Subcutaneous adipose tissue (tissue), 4 donors: ENCODE measurements around the gene TRAF3. TPM values are rescaled to one million over a fixed set of nuclear protein-coding genes. Genes with fewer than 3 reads are reported as not detected.

ENCODE experiments used
- total RNA-seq, 4 donors: library from RNA; depleted of rRNA; stranded (reverse); fragments of >200 nt; gene quantifications; one replicate each; pipeline ENCODE4 v1.1.0, GENCODE V29; 2016
- TF ChIP-seq, protein P1 (sequence below): fragments of 450-650 bp; IDR thresholded peaks from one replicate; pipeline ENCODE4 v1.5.1; 2016; ENCODE audit warnings: low read depth, mild to moderate bottlenecking, control low read depth, antibody characterized with exemption, moderate library complexity

Gene TRAF3
- total RNA-seq, 4 donors from 2014 or later: 11.0 to 21.0 (median 14.0) TPM

DNA sequence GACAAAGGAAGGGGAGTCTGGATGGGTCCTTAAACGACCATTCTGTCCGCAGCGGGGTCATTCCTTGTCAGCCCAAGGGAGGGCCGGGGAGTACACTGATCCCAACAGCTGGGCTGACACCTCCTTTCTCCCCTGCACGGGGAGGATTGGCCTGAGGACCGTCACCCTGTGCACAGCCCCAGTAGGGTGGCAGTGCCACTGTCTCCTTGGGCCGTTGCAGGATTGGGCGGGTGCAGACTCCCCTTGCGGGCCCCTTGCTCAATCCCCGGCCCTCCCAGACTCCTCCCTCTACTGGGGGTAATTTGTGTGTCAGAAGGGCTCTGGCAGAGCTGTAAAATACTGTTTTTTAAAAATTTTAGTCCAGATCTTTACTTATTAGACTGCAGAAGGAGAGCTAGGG, 132.7 kb downstream of the TRAF3 start:
- TF ChIP-seq, protein P1, sequence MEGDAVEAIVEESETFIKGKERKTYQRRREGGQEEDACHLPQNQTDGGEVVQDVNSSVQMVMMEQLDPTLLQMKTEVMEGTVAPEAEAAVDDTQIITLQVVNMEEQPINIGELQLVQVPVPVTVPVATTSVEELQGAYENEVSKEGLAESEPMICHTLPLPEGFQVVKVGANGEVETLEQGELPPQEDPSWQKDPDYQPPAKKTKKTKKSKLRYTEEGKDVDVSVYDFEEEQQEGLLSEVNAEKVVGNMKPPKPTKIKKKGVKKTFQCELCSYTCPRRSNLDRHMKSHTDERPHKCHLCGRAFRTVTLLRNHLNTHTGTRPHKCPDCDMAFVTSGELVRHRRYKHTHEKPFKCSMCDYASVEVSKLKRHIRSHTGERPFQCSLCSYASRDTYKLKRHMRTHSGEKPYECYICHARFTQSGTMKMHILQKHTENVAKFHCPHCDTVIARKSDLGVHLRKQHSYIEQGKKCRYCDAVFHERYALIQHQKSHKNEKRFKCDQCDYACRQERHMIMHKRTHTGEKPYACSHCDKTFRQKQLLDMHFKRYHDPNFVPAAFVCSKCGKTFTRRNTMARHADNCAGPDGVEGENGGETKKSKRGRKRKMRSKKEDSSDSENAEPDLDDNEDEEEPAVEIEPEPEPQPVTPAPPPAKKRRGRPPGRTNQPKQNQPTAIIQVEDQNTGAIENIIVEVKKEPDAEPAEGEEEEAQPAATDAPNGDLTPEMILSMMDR: no peak

GRCh38 chr14:102910442-102910841, 133.2 kb downstream of the TRAF3 start:
- TF ChIP-seq, protein P1: no peak

GRCh38 chr14:102911541-102911951, 134.3 kb downstream of the TRAF3 start:
- TF ChIP-seq, protein P1: no peak

- TF ChIP-seq, protein P1: no peak
Measured at GRCh38 chr14:102911991-102912761, 134.9 kb downstream of the TRAF3 start.

DNA sequence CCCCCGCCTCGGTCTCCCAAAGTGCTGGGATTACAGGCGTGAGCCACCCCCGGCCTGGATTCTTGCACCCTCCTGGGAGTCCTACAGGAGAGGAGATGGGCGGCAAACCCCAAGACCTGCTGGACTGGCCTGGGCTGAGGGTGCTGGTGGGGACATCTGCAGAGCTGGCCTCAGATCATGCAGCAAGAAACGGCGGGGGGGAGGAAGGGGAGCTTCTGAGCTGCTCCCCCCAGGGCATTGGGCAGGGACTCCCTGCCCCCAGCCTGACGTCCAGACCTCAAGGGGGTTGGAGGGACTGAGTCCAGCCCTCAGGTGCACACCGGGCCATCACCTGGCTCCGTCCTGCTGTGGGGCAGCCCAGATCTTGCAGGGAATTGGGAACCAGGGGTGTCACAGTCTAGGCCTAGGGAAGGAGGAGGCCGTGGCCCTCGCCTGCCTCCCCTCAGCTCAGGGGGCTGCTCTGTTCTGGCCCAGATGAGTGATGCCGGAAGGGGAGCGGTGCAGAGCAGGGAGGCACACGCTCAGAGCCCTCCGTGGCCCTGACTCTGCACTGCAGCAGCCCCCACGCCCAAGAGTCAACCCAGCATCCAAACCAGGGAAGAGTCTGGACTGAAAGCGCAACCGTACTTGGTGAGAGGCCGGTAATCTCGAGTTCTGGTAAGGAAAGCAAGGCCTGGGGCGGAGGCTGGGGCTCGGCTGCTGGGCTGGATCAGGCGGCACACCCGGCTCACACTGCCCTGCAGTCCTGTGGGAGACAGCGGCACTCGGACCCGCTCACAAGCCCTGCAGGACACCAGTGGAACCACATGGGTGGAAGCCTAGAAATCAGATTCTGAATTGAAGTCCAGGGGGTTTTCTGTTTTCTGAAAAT, 136.3 kb downstream of the TRAF3 start:
- TF ChIP-seq, protein P1: no peak

- TF ChIP-seq, protein P1: no peak
Measured at GRCh38 chr14:102914474-102915291, 137.4 kb downstream of the TRAF3 start.
